DMS114 treated with DMSO at 0.1 percent for 48 hours (cell line): Measurements from ENCODE around the gene NDUFA8.
"Not testable (repeated sequence)": the region's sequence is repeated elsewhere in the genome, so short reads cannot be mapped to it uniquely, and the experiment has no call there.

ENCODE experiments used
- DNase-seq: peaks from one replicate; lab custom pipeline; 2025; ENCODE audit not compliant: unreplicated experiment; lab: John Stamatoyannopoulos, UW

NDUFA8 gene

DNA sequence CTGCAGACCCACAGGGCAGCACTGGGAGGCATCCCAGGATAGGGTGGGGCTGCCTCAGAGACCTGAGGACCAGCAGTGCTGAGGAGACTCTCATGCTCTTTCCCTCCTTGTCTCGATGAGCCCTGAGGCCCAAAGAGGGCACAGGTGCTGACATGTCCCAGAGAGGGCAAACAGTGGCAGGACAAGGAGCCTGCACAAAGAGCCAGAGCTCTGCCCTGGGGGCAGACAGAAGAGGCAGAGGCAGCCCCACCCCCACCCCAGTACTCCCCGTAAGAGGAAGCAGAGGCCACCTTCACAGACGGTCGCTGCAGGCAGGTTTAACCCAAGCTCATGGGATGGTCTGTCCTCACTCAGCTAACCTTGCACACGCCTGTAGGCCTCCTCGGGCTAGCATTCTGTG, 37.1 kb downstream of the NDUFA8 start:
- DNase-seq = no peak

GRCh38 chr9:122121931-122122330, 37.6 kb downstream of the NDUFA8 start:
- DNase-seq = no peak

DNA sequence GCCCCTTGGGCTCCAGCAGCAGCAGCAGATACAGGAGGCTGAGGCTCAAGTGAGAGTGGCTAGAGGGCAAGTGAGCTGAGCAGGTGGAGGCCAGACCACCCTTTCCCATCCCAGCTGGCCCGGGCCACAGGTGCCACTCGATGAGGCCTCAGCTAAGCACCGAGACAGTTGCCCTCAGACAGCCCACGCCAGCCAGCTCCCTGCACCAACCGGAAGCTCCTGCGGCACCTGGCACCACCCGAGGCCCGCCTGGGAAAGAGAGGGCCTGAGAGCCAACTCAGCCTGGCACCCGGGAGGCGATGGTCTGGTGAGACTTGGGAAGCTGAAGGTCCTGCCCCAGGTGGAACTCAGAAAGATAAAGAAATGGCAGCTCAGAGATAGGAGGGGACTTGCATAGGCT, 38.2 kb downstream of the NDUFA8 start:
- DNase-seq = no peak

- DNase-seq = no peak
Observed at GRCh38 chr9:122120316-122121071, 39.1 kb downstream of the NDUFA8 start.

GRCh38 chr9:122119721-122120120, 39.9 kb downstream of the NDUFA8 start:
- no peak for DNase-seq

DNA sequence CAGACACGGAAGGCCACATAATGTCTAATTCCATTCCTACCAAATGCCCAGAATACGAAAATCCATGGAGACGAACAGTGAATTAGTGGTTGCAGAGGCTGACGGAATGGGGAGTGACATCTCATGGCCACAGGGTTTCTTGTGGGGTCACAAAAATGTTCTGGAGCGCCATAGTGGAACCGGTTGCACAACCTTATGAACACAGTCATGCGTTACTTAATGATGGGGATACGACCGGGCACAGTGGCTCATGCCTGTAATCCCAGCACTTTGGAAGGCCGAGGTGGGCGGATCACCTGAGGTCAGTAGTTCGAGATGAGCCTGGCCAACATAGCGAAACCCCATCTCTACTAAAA, 40.4 kb downstream of the NDUFA8 start:
- DNase-seq = no peak

GRCh38 chr9:122118343-122119165, 41.0 kb downstream of the NDUFA8 start:
- DNase-seq = no peak

- DNase-seq = not testable (repeated sequence)
Observed at GRCh38 chr9:122117241-122117640, 42.3 kb downstream of the NDUFA8 start.

DNA sequence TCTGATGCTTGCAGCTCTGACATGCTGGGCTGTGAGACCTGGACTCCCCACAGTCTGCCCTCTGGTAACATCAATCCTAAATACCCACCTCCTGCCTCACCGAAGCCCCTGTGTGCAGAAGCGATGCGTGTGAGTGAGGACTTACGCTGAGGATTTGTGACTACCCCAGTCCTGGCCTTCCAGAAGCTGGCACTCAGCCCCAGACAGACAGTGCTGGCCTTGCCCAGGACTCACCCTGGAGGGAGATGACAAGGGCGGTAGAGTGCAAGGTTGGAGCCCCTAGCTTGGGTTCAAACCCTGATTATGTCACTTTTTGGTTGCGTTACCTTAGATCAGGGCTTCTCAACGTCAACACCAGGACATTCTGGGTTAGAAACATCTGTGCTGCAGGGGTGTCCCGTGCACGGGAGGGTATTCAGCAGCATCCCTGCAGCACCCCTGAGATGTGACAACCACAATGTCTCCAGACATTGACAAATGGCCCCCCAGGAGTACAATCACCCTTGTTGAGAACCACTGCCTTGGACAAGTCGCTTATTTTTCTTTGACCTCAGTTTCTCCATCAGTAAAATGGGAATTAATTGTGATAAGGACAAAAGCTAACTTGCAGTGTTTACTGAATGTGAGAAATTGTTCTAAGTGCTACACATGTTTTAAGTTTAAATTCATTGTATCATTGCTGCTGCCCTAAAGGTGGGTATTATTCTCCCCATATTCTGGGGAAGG, 43.0 kb downstream of the NDUFA8 start:
- no peak for DNase-seq

- DNase-seq = no peak
Observed at GRCh38 chr9:122116040-122116439, 43.5 kb downstream of the NDUFA8 start.

DNA sequence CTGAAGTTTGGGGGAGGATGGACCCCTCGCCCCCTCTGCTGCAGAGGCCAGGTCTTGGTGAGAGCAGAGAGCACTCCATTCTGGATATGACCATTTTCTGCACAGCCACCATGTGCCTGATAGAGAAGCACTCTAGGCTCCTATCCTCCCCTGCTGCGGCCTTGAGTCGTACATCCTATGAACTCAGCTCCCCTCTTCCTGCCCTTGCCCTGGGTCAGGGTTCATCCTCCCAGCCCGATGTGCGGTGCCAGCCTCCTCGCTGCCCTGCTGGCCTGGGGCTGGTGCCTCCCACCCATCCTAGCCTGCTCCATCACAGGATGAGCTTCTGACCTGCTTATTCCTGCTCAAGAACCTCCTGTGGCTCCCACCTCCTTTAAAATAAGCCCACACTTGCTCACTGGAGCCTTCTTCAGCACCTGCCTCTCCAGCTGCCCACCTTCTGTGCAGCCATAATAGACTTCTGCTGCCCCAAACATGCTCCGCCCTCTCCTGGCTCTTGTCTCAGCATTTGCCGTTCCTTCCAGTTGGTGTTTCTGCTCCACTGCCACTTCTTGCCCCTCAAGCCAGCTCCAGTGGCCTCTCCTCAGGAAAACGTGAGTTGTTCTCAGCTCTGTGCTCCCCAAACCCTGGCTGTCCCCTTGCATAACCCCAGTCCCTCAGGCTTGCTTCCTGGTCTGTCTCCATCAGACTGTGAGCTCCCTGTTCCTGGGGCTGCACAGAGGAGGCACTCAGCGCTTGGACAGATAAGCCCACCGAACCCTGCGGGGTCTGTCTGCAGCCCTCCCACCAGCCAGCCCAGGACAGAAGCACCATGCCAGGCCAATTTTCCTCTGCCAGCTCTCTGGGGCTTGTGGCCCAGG, 44.2 kb downstream of the NDUFA8 start:
- no peak for DNase-seq

DNA sequence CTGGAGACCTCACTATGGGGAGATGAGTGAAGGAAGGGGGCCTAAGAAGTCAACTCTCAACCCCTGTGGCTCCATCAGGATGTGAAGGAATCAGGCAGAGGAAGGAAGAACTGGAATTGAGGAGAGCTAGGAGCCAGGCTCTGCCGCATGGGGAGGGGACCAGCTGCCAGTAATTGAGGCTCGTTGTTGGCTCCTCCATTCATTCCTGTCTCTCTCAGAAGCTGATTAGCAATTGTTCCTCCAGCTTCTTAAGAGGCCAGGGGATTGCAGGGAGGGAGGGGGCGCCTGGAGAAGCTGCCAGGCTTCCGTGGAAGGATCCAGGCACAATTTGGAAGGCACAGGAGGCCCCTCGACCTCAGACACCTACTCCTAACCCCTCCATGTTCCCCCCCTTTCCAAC, 46.0 kb downstream of the NDUFA8 start:
- no peak for DNase-seq

DNA sequence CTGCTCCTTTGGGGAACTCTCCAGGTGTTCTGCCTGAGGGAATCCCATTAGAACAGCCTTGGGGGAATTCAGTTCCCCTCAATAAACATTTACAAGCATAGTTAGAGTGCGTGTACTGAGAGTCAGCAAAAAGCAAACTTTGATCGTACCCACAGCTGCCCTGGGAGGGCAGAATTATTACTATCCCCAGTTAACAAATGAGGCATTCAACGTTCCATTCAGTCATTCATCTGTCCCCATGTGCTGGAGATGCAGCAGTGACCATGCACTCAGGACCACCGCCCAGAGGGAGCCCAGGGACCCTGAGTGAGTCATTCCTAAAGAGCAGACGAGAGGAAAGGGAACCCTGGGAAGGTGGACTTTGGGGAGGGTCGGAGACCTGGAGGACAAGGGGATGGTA, 47.3 kb downstream of the NDUFA8 start:
- no peak for DNase-seq

GRCh38 chr9:122111413-122112085, 48.0 kb downstream of the NDUFA8 start:
- no peak for DNase-seq

- no peak for DNase-seq
Observed at GRCh38 chr9:122110100-122110833, 49.3 kb downstream of the NDUFA8 start.

GRCh38 chr9:122109035-122109813, 50.4 kb downstream of the NDUFA8 start:
- no peak for DNase-seq

DNA sequence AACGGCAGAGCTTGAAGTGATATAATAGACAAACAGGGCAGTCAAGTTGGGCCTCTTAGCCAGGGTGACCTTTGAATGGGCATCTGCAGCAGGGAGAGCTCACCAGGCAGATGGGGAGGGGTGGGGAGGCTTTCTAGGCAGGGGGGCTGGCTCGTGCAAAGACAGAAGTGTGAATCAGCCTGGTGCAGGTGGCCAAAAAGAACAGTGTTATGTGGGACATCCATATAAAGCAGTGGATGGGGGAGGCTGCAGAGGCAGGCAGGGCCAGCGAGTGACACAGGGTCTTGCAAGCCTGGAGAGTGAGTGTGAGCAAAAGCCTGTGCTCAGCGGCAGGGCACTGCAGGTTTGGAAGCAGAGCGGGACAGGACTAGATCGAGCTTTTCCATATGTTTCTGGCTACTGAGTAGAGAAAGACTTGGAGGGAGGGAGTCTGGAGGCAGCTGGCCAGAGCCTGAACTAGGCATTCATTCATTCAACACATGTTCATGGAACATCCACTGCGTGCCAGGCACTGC, 52.2 kb downstream of the NDUFA8 start:
- DNase-seq = no peak

- no peak for DNase-seq
Observed at GRCh38 chr9:122106576-122106975, 53.0 kb downstream of the NDUFA8 start.

DNA sequence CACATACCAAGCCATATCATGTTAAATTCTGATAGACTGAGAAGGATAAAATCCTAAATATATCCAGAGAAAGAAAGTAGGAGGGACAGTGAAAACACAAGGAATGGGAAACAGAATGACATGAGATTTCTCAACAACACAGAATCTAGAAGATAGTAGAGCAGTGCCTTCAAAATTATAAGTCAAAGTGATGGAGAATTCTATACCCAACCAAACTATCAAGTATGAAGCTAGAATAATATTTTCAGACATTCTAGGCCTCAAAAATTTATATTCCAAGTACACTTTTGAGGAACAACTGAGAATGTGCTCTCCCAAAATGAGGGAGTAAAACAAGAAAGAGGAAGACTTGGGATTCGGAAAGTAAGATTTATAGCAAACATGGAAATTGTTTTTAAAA, 55.6 kb downstream of the NDUFA8 start:
- DNase-seq = no peak
